GM18861 (cell line): ENCODE measurements around the gene TCTN1.
"Not testable (repeated sequence)": the region's sequence is repeated elsewhere in the genome, so short reads cannot be mapped to it uniquely, and the experiment has no call there.

Experiments used
- ATAC-seq: cut with Tn5 transposase; IDR thresholded peaks from one replicate; pipeline ENCODE4 v1.9.1; 2021; ENCODE audit not compliant: unreplicated experiment

The TCTN1 gene

DNA sequence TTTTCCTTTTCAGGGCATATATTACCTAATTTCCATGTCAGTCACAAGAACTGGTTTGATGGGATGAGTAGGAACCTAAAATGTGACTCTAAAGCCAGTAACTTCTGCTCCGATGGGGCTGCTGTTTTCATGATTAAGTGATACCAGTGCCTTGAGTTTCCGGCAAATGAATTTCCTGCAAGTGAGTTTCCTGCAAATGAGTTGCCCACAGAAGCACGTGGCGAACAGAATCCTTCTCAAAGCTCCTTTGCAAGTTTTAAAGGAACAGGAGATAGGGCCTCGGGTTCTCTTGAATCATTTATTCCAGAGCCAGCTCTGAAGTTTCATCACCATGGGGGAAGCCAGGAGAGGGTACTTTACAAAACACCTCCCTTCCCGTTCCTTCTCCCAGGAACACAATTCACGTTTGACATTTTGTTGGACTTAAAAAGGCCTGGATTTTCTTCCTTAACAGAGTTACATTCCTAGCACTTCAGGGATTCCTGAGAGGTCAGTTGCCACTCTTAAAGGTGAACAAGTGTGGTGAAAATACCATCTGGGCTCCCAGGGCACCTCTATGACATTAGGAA is 28.6 kb upstream of the TCTN1 start:
- no peak for ATAC-seq

DNA sequence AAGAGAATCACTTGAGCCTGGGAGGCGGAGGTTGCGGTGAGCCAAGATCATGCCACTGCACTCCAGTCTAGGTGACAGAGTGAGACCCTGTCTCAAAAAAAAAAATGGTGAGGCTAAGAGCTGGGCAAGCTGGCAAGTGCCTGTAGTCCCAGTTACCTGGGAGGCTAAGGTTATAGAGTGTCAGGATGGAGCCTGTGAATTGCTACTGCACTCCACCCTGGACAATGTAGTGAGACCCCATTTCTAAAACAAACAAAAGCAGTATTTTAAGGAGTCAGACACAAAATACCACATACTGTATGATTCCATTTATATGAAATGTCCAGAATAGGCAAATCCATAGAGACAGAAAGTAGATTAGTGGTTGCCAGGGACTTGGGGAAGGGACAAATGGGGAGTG is 26.8 kb upstream of the TCTN1 start:
- not testable (repeated sequence) for ATAC-seq

DNA sequence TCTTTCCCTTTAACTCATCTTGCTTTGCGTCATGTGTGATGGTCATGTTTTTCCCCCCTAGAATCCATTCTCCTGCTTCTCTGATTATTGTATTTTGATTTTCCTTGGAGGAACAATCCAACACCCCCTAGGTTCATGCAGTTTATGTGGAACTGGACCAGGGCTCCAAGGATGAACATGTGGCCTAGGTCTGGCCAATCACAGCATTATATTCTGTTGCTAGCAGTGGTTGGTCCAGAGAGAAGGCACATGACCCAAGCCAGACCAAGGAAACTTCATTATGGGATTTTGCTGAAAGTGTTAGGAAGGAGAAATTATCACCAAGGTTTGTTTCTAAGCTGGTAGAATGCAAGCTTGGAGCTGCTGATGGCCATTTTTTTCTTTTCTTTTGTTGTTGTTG is 23.9 kb upstream of the TCTN1 start:
- no peak for ATAC-seq

DNA sequence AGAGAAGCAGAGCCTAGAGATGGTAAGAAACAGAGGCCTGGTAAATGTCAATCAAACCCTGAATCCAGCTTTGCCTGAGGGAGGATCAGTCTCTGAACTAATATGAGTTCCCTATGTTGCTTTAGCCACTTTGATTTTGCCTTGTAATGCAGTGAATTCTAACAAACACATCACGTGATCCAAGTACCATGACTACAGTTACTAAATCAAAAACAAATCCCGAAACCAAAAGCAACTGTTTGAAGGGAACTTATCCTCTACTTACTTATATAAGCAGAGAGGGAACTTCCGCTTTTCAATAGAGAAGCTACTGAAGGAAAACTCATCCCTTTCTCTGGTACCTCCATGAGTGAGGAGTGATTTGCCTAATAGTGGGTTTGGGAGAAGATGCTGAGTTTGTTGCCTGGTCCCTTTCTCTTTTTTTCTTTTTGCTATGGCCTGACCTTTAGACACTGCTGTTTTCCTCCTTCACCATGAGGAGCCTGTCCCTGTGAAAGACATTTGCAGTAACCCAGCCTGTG is 23.1 kb upstream of the TCTN1 start:
- ATAC-seq, result peak; percentile 87

DNA sequence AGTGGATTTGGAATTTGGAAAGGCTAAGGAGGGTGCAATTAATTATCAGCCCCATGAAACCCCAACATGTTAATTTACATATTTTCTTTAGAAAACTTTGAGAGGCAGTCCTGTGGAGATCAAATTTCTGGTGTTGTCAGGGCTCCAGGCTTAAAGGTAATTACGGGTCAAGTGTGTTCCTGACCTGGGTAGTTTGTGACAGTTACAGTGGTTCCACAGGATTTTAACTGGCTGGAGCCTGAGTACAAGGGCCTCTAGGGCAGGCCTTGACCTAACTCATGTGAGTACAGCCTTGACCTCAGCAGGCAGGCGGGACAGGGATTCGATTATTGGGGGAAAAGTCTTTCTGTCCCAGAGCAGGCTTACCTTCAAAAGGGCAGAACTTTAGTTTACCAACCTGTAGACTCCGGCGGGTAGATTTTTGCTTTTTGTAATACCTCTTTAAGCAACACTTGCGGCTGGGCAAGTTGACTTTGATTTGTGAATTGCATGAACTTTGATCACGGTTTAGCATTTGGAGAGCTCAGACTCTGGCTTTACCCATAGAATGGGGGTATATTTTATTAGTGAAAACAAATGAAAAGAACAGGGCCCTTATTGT is 22.4 kb upstream of the TCTN1 start:
- ATAC-seq, result no peak

DNA sequence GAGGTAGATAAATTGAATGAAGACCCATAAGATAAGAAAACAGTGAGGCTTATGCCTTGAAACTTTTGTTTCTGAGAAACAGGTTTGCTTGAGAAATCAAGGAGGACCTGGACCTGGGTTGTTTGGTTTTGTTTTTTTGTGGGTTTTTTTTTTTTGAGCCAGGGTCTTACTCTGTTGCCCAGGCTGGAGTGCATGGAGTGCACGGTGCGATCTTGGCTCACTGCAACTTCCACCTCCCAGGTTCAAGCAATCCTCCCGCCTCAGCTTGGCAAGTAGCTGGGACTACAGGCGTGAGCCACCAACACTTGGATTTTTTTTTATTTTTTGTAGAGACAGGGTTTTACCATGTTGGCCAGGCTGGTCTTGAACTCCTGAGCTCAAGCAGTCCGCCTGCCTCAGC is 21.9 kb upstream of the TCTN1 start:
- ATAC-seq, result no peak

DNA sequence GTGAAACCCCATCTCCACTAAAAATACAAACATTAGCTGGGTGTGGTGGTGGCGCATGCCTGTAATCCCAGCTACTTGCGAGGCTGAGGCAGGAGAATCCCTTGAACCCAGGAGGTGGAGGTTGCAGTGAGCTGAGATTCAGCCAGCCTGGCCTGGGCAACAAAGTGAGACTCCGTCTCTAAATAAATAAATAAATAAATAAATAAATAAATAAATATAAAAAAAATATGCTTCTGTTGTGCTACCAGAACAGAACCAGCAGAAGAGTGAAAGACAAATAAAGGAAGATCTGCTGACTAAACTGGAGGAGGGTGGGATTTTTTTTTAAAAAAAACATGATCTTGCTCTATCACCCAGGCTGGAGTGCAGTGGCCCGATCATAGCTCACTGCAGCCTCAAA is 21.0 kb upstream of the TCTN1 start:
- not testable (repeated sequence) for ATAC-seq

DNA sequence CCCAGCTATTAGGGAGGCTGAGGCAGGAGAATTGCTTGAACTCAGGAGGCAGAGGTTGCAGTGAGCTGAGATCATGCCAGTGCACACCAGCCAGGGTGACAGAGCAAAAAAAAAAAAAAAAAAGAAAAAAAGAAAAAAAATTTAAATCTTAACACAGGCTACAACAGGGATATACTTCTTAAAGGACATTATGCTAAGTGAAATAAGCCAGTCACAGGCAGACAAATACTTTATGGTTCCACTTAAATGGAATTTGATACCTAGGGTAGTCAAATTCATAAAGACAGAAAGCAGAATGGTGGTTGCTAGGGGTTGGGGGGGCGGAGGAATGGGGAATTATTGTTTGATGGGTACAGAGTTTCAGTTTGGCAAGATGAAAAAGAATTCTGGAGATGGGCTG is 16.0 kb upstream of the TCTN1 start:
- no peak for ATAC-seq

DNA sequence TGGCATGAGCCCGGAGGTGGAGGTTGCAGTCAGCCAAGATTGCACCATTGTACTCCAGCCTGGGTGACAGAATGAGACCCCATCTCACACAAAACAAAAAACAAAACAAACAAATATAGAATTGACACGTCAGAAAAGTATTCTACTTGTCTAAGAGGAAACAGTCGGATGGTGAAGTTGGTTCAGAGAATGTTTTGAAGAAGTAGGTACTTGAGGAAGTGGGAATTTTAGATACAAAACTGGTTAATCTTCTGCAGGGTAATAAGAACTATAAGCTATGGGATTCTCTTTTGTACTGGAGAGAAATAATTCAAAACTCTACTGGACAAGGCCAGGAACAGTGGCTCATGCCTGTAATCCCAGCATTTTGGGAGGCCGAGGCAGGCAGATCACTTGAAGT is 14.6 kb upstream of the TCTN1 start:
- no peak for ATAC-seq

DNA sequence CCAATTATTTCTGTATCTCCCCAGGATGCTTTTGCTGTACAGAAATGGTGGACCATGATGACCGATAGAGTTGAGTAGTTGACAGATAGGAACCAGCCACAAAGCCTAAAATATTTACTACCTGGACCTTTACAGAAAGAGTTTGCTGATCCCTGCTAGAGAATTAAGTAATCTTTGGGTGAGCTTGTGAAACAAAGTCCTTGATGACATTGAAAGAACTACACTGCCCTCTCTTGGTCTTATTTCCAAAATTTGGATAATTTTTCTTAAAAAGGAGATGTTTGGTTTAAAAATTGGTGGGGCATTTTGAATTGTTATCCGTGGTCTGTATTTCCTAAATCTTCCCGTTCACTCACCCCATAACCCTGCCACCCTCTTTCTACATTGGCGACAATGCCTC is 13.7 kb upstream of the TCTN1 start:
- no peak for ATAC-seq

DNA sequence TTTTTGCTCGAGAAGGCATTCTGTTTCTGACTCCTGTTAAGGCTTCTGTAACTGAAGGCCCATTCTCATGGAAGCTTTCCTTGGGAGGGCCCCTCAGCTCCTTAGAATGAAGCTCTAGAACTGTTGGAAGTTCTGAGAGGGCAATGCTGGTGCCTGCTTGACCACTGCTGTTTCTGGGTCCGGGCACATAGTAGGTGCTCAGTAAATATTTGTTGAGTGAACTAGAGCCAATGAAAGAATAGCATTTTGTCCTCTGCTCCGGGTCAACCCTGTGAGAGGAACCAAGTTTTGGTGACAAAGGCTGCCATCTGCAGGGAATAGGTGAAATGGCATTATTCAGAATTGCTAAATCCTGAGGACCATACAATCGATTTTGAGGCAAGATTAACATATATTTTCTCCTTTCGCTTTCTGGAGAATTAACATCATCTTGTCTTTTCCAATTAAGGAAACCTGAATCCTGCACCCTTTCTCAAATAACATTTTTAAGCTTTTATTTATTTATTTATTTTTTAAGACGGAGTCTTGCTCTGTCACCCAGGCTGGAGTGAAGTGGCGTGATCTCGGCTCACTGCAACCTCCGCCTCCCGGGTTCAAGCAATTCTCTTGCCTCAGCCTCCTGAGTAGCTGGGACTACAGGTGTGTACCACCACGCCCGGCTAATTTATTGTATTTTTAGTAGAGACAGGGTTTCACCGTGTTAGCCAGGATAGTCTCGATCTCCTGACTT is 11.7 kb upstream of the TCTN1 start:
- ATAC-seq, result peak; percentile 34

DNA sequence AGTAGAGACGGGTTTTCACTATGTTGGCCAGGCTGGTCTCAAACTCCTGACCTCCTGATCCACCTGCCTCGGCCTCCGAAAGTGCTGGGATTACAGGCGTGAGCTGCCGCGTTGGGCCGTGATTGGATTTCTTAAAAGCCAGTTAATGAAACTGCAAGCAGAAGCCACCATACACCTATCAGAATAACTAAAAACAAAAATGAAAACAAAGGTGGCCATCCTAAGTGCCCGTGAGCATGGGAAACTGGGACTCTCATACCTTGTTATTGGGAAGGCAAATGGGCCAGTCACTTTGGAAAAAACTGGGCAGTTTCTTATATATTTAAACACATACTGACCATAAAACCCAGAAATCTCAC is 7.7 kb upstream of the TCTN1 start:
- ATAC-seq, result no peak

DNA sequence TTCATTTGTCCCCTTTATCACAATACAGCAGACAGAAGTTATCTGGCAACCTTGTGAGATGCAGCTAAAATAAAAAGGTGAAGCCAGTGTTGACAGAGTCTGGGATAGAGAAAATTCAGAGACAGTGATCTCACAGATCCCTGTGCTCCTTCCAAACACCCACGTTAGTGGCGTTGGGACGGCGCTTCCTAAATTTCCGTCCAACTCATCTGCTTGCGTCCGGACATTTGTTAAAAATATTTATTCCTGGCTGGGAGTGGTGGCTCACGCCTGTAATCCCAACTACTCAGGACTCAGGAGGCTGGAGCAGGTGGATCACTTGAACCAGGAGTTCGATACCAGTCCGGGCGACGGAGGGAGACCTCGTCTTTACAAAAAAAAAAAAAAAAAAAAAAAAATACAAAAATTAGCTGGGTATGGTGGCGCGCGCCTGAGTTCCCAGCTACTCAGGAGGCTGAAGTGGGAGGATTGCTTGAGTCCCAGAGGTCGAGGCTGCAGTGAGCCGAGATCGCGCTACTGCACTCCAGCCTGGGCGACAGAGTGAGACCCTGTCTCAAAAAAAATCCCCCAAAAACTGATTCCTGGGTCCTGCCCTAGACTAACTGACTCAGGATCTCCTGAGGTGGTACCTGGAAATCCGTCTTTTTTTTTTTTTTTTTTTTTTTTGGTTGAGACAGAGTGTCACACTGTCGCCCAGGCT is 708 bp upstream of the TCTN1 start:
- no peak for ATAC-seq

DNA sequence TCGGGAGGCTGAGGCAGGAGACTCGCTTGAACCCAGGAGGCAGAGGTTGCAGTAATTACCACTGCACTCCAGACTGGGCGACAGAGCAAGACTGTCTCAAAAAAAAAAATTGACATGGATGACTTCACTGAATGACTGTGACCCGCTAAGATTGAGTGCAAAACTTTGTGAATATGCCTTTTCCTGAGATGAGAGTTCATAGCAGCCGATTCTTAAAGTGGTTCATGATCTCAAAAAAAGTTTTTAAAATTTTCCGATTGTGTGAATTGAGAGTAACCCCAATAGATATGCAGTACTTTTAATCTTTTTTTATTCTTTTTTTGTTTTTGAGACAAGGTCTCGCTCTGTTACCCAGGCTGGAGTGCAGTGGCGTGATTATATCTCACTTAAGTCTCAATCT is 1.2 kb downstream of the TCTN1 start:
- no peak for ATAC-seq

DNA sequence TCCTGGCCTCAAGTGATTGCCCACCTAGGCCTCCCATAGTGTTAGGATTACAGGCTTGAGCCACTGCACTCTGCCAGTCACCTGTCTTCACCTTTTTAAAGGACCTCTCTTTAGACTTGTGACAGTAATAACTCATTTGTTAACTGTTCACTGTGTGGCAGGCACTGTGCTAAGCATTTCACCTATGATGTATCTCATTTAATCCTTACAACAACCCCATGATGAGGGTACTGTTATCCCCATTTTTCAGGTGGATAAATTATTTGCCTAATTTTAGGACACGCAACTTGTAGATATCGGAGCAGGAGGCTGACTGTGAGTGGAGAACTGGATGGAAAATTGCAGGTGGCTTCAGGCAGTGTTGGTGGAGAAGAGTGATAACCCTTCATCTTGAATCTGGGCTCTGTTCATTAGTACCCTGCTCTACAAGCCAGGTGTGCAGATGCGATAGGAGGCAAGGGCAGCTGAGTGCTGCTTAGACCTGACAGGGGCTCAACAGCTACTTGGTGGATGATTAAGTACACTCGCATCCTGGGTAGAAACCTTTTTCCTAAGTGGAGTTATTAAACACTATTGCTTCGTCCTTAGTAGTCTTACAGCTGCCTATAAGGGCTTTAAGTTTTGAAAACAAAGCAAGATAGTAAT is 2.7 kb downstream of the TCTN1 start:
- ATAC-seq, result no peak

DNA sequence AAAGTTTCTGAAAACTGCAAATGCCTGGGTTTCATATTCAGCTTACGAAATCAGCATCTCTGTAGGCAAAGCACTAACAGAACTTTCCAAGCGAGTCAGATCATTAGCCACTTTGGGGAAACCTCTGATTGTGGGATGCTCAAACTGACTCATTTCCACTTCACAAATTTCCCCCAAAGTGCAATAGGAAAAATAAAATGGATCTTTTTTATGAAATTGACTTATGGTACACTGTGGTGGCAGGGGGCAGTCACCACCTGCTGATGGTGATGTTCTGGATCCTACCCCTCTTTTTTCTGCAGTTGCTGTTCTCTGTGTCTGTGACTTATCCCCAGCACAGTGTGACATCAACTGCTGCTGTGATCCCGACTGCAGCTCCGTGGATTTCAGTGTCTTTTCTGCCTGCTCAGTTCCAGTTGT is 5.6 kb downstream of the TCTN1 start:
- ATAC-seq, result peak; percentile 39

DNA sequence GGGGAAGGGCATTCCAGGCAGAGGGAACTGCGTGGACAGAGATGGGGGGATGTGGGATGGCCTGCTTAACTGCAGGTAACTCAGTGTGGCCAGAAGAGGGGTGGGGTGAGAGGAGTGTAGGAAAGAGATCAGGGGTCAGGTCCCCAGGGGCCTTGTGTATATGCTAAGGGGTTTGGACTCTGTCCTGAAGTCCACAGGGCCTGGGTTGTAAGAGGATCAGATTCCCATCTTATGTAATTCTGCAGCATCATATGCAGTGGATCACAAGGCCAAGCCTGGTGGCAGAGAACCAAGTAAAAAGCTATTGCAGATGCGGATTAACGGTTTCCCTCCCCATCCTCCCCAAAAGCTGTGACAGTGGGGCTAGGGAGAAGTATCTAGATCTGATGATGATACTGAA is 8.7 kb downstream of the TCTN1 start:
- no peak for ATAC-seq

DNA sequence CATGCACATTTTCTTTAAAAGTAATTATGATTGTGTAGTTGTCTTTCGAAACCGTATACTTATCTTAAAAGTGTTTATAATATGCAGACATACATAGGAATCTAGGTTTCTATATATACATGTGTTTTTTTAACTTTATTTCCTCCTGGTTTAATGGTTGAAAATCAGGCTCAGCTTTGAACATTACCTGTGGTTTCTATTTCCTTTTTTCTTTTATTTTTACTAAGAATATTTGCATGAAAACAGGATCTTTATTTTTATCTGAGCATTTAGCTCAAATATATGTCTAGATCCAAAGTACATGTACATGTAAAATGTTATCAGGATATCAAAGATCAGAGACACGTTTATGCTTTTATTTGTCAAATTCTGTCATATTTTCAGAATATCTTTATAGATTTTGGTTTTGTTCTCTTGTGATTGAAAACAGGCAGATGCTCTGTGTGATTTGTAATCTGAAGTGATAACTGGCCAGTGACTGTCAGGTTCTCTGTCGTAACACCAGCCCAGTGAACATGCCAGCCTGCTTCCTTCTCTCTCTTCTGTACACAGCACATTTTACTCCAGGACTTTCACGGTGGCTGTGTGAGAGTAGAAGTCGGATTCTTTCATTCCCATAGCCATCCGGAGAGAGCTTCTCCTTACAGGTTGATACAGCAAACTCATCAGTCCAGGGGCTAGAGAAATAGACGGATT is 13.7 kb downstream of the TCTN1 start:
- no peak for ATAC-seq

DNA sequence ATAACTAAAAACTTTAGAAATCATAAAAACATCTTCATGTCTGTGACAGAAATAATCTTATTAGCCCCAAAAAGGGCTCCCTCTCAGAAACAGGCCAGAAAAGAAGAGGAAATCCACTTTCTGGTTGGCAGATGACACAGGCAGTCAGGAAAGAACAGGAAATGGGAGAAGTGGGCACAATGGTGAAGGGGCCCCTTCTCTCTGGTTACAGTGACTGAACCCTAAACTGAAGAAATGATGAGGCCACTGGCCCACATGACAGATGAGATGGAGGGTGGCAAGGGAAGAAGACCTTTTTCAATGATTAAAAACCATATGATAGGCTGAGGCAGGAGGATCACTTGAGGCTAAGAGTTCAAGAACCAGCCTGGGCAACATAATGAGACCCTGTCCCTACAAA is 21.1 kb downstream of the TCTN1 start:
- ATAC-seq, result no peak

DNA sequence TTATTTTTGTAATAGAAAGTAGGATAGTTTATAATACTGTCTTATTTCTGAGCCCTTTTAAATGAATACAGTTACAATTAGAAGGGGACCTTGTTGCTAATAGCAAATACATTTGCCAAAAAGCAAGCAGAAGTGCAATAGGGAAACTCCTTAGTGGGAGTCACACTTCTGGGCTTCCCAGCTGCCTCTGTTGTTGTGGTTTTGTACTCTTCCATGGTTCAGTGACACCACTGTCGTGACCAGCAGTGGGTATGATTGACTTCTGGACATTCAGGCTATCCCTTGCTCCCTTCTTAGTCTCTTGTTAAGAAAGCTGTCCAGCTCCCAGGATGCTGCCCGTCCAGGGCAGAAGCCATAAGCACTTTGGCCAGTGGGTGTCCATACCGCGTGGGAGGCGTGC is 22.6 kb downstream of the TCTN1 start:
- ATAC-seq, result no peak
